HK-2 (cell line): Measurements from ENCODE around the gene DAGLA.

Experiments used
- DNase-seq: peaks from one replicate; pipeline ENCODE4 v3.0.0-alpha.2; 2018; ENCODE audit not compliant: unreplicated experiment

Gene DAGLA

DNA sequence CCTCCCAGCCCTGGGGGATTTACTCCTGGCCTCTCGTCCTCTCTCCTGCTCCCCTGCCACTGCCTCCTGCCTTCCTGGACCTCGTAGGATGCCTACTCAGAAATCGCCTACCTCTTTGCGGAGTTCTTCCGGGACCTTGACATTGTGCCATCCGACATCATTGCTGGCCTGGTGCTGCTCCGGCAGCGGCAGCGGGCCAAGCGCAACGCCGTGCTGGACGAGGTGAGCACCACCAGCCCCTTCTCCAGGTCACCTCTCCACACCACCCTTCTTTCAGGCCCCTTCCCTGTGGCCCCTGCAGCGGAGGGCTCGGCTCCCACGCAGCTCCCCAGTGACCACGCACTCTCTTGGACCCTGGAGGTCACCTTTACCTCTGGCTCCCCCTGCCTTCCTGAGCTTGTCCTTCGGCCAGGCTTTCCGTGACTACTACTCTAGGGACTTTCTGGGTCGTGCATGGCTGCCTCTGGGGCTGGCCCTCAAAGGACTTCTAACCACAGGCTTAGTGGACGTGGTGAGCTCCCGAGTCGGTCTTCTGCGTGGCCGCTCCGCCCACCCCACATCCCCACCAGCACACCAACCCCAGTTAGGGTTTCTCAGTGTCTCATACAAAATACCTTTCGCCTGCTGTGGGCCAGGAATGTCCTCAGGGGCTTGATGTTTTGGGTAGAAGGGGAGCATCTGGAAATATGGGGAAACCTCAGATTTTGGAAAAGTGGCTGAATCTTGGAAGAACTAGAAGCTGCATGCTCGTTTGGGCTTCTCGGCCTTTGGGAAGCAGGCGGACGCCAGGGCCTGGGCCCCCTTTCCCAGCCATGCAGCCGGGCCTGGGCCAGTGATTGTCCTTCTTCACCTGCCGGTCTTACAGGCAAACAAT, 48.1 kb downstream of the DAGLA start:
- DNase-seq = peak; percentile 74

DNA sequence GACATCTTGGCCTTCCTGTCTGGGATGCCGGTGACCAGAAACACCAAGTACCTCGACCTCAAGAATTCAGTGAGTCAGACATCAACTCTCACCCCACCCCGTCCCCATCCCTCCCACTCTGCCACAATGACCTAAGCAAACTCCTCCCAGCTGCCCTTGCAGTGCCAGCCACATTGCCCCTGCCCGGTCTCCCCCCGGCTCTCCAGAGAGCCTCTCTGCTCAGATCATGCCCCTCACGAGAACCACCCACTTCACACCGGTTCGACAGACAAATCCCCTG, 48.7 kb downstream of the DAGLA start:
- DNase-seq = peak; percentile 79

- peak; percentile 41 for DNase-seq
Observed at GRCh38 chr11:61730240-61730994, 50.2 kb downstream of the DAGLA start.

DNA sequence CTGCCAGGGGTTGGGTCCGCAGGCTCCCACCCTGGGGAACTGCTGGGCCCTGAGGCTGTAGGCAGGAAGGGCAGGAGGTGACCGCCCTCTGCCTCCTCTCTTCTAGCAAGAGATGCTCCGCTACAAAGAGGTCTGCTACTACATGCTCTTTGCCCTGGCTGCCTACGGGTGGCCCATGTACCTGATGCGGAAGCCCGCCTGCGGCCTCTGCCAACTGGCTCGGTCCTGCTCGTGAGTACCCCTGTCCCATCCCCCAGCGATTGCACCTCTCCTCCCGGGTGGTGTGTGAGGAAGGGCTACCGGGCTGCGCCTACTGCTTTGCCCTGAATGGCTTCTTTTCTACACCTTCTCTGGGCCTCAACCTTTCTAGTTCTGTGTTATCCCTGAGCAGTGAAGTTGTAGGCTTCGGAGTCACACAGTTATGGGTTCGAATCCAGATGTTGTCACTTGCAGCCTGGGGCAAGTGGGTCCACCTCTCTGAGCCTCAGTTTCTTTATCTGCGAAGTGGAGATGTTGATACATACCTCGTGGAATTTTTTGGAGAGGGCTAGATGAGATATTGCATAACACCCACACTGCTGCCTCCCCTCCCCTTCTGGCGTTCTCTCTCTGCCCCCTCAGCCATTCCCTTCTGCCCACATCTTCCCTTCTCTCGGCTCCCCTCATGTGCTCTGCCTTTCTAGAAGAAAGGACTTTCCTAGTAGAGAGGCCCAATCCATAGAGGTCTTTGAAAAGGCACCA, 51.2 kb downstream of the DAGLA start:
- no peak for DNase-seq

DNA sequence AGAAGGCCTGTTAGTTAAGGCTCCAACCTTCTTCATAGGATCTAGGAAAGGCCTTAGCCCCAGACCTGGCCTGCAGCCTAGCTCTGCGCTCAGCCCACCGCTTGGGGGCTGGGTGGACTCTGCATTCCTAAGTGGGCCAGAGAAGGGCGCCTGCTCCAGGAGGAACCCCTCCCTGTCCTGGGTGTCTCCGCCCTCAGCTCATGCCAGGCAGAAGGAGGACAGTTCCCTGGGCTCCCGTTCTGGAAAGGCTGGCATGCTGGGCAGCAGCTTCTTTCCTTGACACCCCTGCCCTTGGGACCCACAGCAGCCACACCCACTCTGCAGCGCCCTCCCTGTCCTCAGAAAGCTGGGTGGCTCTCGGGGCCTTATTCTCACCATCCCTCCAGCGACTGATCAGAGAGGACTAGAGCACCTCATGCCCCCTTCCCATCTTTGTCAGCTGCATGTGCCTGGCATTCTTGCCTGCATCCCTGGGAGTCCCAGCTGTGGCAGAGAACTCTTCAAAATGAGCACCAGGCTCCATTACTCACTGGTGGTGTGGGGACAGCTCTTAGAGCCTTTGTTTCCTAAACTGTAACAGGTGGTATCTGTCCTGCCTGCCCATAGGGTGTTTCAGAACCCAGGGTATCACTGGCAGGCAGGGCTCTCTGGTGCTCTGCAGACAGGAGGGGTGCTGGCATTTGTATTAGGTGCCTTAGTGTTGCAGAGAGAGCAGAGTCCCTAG, 51.9 kb downstream of the DAGLA start:
- no peak for DNase-seq

- DNase-seq = no peak
Observed at GRCh38 chr11:61732705-61733104, 52.5 kb downstream of the DAGLA start.

DNA sequence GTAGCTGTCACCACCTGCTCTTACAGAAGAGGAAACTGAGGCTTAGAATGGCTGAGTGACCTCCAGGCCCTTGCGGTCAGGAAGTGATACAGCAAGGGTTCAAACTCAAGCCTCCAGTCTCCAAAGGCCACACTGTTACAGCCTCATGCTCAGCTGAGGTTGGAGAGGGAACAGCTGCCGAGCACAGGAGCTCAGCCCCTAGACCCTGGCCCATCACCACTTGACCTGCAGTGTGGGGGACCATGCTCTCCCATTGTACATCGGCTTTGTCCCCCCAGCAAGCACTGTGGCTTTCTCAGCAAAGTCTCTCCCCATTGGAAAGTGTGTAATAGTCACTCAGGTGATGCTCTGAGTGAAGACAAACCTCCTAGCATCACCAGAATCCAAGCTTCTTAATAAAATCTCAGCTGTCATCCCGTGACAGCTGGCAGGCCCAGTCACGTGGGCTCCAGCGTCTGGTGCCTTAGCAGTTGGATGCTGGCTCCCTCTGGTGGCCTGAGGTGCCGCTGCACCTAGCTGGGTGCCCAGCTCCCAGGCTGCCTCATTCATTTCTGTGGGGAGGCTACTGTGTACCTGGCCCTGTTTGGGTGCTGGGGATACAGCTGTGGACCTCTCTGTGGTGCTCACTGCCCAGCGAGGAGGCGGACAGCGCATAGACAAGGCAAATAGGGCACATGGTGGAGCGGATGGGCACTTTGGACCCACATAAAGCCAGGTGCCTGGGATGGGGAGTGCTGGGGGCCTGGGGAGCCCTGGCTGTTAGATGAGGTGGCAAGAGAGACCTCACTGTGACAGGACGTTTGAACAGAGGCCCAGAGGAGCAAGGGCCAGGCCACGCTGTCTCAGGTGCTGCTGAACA, 53.2 kb downstream of the DAGLA start:
- DNase-seq = peak; percentile 73

GRCh38 chr11:61734767-61735166, 54.6 kb downstream of the DAGLA start:
- no peak for DNase-seq

GRCh38 chr11:61735391-61735790, 55.2 kb downstream of the DAGLA start:
- DNase-seq = no peak

GRCh38 chr11:61736310-61736709, 56.1 kb downstream of the DAGLA start:
- DNase-seq = no peak

DNA sequence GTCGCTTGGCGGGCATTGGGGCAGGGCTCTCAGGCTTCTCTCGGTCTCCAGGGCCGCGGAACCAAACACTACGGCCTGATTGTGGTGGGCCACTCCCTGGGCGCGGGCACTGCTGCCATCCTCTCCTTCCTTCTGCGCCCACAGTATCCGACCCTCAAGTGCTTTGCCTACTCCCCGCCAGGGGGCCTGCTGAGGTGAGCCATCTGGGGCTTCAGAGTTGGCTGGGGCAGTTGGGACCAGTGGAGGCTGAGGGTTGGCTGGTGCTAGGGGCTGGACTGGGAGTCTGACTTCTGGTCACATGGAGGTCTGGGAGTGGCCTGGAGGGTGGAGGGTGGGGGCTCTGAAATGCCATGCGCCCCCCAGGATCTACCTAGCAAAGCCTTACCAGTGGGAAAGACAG, 56.9 kb downstream of the DAGLA start:
- no peak for DNase-seq

- DNase-seq = no peak
Observed at GRCh38 chr11:61737636-61738386, 57.6 kb downstream of the DAGLA start.

GRCh38 chr11:61738776-61739175, 58.6 kb downstream of the DAGLA start:
- no peak for DNase-seq

- DNase-seq = no peak
Observed at GRCh38 chr11:61739413-61739812, 59.2 kb downstream of the DAGLA start.

GRCh38 chr11:61739966-61740365, 59.8 kb downstream of the DAGLA start:
- DNase-seq = no peak

- DNase-seq = no peak
Observed at GRCh38 chr11:61742391-61742790, 62.2 kb downstream of the DAGLA start.

- no peak for DNase-seq
Observed at GRCh38 chr11:61743486-61744095, 63.4 kb downstream of the DAGLA start.

DNA sequence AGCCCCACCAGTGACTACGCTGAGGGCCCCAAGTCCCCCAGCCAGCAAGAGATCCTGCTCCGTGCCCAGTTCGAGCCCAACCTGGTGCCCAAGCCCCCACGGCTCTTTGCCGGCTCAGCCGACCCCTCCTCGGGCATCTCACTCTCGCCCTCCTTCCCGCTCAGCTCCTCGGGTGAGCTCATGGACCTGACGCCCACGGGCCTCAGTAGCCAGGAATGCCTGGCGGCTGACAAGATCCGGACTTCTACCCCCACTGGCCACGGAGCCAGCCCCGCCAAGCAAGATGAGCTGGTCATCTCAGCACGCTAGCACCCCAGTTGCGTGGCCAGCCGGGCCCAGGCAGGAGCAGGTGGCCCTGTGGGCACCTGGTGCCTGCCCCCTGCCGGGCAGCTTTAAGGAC, 64.0 kb downstream of the DAGLA start:
- DNase-seq = no peak

- no peak for DNase-seq
Observed at GRCh38 chr11:61744609-61745156, 64.5 kb downstream of the DAGLA start.
